ENCODE data around the gene MGAT5. TPM values are rescaled to one million over a fixed set of nuclear protein-coding genes. Genes with fewer than 3 reads are reported as not detected.

MGAT5 gene
- total RNA-seq, 6 experiments from 2014 or later: 4.5 to 16.0 (median 10.0) TPM

DNA sequence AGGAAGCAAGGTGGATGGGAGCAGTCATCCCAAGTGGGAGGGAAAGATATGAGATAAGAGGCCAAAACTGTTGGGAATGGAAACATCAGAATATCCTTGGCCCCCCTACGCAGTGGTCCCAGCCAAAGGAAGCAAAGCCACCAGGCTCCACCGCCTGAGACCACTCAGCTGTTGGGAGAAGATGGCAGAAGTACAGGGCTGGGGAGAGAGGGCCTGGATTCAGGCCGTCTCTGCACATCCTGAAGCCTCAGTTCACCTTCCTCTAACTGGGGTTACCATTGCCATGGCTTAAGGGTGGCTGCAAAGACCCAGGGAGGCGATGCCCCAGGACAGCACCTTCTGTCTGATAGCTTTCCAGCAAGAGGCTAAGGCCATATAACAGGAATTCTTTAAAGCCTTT, 193.8 kb downstream of the MGAT5 start:
- DNase-seq: no peak
- 90% methylated on average over 2 of the region's 4 CpGs for WGBS (ENCODE audit: insufficient coverage, low coverage, low lambda C conversion rate, missing lambda C conversion rate)
- intact Hi-C loops (cut with DNase I): no loop called here
- Histone ChIP-seq H3K27me3 (no peaks in the 10 kb centered on the region), H3K9me3 (no peaks in the 10 kb centered on the region), H3K4me1 (peaks cover 0 to 22% (median 0%) of the 10 kb centered on the region in 4 donors), H3K36me3 (no peaks in the 10 kb centered on the region), H3K4me3 (no peak overlapping the region), H3K27ac (no peak overlapping the region)
- ATAC-seq: no peak
- no peak for TF ChIP-seq POLR2A (IDR thresholded peaks at IDR 0.05)

DNA sequence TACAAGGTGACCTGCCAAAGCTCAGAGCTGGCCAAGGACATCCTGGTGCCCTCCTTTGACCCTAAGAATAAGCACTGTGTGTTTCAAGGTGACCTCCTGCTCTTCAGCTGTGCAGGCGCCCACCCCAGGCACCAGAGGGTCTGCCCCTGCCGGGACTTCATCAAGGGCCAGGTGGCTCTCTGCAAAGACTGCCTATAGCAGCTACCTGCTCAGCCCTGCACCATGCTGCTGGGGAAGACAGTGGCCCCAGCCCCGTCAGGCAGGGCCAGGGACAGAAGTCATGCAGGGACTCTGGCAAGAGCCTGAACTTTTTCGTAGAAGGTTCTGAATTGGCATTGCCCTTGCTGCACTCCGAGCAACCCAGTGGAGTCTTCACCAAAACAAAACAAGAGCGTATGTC, 194.8 kb downstream of the MGAT5 start:
- ATAC-seq (no peak), DNase-seq (no peak)
- intact Hi-C loops (cut with DNase I): no loop called here
- H3K4me1 ChIP-seq: peaks cover 0 to 22% (median 0%) of the 10 kb centered on the region in 4 donors
- TF ChIP-seq CTCF (IDR thresholded peaks at IDR 0.05) (no peak), POLR2A (IDR thresholded peaks at IDR 0.05) (no peak)
- WGBS (ENCODE audit: insufficient coverage, low coverage, low lambda C conversion rate, missing lambda C conversion rate): 100% methylated on average over 1 of the region's 6 CpGs
- no peak overlapping the region for H3K27ac ChIP-seq
- no peaks in the 10 kb centered on the region for H3K9me3 ChIP-seq
- H3K27me3 ChIP-seq: no peaks in the 10 kb centered on the region
- no peak overlapping the region for H3K4me3 ChIP-seq
- no peaks in the 10 kb centered on the region for H3K36me3 ChIP-seq

DNA sequence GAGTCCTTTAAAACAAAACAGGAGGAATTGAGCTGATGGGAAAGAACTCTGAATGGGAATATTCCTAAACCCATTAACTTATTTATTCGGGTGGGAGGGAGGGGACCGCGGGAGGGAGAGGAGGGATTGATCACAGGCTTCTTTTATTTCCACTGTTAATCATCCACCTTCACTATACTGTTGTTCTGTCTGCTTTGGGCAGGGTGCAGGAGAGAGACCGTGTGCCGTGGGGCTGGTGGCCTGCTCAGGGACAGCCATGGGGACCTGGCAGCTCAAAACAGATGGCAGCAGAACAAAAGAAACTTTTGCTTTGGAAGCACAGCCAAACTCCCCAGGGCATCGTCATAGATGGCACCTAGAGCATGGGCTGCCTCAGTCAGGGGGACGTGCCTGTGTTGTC, 195.3 kb downstream of the MGAT5 start:
- intact Hi-C loops (cut with DNase I): no loop called here
- H3K36me3 ChIP-seq: no peaks in the 10 kb centered on the region
- WGBS (ENCODE audit: insufficient coverage, low coverage, low lambda C conversion rate, missing lambda C conversion rate): 79% methylated on average over 4 of the region's 7 CpGs
- H3K9me3 ChIP-seq: no peaks in the 10 kb centered on the region
- no peak overlapping the region for H3K4me3 ChIP-seq
- no peaks in the 10 kb centered on the region for H3K27me3 ChIP-seq
- TF ChIP-seq CTCF (IDR thresholded peaks at IDR 0.05) (no peak), POLR2A (IDR thresholded peaks at IDR 0.05) (no peak)
- DNase-seq (no peak), ATAC-seq (no peak)
- H3K4me1 ChIP-seq: peaks cover 0 to 19% (median 0%) of the 10 kb centered on the region in 4 donors
- H3K27ac ChIP-seq: no peak overlapping the region

GRCh38 chr2:134449751-134450513, 196.1 kb downstream of the MGAT5 start:
- Histone ChIP-seq H3K27me3 (no peaks in the 10 kb centered on the region), H3K27ac (no peak overlapping the region)
- intact Hi-C loops (cut with DNase I): no loop called here

More at GRCh38 chr2:134449751-134450513, 196.1 kb downstream of the MGAT5 start:
- WGBS (ENCODE audit: insufficient coverage, low coverage, low lambda C conversion rate, missing lambda C conversion rate): 98% methylated on average over 5 of the region's 15 CpGs
- H3K36me3 ChIP-seq: no peaks in the 10 kb centered on the region
- ATAC-seq (no peak), DNase-seq (no peak)
- TF ChIP-seq CTCF (IDR thresholded peaks at IDR 0.05) (no peak), POLR2A (IDR thresholded peaks at IDR 0.05) (no peak)
- H3K4me3 ChIP-seq: no peak overlapping the region
- no peaks in the 10 kb centered on the region for H3K9me3 ChIP-seq
- H3K4me1 ChIP-seq: peaks cover 0 to 17% (median 0%) of the 10 kb centered on the region in 4 donors
